HG03196 (cell line): ENCODE data around the gene MFSD11.
"Not testable (repeated sequence)": the region's sequence is repeated elsewhere in the genome, so short reads cannot be mapped to it uniquely, and the experiment has no call there.

ENCODE experiments used
- ATAC-seq: cut with Tn5 transposase; IDR thresholded peaks from one replicate; pipeline ENCODE4 v1.9.1; 2021; ENCODE audit not compliant: unreplicated experiment

The MFSD11 gene

DNA sequence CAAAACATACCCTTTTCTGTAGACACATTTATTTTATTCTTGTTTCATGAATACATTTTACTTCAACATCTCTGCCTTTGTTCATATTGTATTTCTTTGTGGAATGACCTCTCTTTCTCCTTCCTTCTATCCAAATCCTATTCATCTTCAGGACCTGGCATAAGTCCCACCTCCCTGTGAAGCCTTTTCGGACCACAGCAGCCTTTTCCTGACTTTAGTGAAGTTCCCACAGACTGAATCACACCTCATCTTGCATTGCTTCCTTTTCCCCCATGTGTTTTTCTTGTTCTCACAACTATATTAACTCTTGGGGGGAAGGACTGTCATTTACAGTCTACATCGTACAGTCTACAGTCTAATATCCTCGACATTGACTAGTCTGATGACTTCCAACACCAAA, 58.2 kb downstream of the MFSD11 start:
- no peak for ATAC-seq

DNA sequence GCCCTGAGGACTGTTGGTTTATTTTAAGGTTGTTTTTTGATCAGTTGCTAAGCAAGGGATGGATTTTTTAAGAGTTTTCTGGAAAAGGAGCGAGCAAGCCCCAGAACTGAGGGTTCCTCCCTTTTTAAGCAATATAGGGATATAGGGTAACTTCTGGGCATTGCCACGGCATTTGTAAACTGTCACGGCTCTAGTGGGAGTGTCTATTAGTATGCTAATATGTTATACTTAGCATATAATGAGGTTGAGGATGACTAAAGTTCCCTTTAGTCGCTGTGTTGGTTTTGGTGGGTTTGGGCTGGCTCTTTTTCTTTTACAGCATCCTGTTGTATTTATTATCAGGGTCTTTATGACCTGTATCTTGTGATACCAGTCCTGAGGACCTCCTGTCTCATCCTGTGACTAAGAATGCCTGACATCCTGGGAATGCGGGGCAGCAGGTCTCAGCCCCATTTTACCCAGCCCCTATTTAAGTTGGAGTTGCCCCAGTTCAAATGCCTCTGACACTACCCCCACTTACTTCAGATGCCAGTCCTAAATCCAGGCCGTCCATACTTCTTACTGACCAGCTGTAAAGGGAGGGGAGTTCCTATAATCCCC, 59.4 kb downstream of the MFSD11 start:
- ATAC-seq: no peak

DNA sequence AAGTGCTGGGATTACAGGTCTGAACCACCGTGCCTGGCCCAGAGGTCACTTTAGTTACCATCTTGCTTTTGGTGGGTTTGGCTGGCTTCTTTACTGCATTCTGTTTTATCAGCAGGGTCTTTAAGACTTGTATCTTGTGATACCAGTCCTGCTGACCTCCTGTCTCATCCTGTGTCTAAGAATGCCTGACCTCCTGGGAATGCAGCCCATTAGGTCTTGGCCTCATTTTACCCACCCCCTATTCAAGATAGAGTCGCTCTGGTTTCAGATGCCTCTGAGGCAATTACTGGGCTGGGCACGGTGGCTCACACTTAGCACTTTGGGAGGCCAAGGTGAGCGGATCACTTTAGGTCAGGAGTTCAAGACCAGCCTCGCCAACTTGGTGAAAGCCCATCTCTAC, 63.8 kb downstream of the MFSD11 start:
- no peak for ATAC-seq

DNA sequence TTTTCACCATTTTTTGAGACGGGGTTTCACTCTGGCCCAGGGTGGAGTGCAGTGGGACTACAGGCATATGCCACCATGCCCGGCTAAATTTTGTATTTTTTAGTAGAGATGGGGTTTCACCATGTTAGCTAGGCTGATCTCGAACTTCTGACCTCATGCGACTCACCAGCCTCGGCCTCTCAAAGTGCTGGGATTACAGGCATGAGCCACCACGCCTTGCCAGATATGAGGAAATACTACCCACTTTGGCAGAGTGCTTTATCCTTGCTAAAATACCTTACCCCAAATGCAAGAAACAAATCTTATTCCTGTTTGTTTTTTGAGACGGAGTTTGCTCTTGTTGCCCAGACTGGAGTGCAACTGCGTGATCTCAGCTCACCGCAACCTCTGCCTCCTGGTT, 67.4 kb downstream of the MFSD11 start:
- ATAC-seq: no peak

DNA sequence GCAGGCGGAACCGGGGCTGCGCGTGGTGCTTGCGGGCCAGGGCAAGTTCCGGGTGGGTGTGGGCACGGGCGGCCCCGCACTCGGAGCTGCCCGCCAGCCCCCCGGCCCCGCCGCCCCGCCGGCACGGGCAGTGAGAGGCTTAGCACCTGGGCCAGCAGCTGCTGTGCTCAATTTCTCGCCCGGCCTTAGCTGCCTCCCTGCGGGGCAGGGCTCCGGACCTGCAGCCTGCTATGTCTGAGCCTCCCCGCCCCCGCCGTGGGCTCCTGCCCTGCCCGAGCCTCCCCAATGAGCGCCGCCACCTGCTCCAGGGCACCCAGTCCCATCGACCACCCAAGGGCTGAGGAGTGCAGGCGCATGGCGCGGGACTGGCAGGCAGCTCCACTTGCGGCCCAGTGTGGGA, 68.2 kb downstream of the MFSD11 start:
- ATAC-seq: not testable (repeated sequence)

DNA sequence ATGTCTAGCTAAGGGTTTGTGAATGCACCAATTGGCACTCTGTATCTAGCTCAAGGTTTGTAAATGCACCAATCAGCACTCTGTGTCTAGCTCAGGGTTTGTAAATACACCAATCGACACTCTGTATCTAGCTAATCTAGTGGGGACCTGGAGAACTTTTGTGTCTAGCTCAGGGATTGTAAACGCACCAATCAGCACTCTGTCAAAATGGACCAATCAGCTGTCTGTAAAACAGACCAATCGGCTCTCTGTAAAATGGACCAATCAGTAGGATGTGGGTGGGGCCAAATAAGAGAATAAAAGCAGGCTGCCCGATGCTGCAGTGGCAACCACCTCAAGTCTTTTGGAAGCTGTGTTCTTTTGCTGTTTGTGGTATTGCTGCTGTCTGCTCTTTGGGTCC, 68.8 kb downstream of the MFSD11 start:
- not testable (repeated sequence) for ATAC-seq

DNA sequence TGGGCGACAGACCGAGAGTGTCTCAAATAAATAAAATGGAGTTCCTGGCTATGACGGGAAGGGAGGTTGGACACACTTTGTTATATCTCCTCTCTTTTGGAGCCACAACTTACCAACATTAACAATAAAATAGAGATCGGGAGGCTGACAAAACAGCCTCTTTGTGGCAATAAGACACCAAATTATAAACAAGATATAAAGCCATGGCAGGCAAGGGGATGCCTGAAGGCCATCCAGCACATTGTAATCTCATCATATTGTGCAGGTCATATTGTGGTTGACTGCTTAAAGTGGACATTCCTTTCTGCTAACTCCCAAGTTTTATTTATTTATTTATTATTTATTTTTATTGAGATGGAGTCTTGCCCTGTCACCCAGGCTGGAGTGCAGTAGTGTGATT, 70.4 kb downstream of the MFSD11 start:
- ATAC-seq: no peak

DNA sequence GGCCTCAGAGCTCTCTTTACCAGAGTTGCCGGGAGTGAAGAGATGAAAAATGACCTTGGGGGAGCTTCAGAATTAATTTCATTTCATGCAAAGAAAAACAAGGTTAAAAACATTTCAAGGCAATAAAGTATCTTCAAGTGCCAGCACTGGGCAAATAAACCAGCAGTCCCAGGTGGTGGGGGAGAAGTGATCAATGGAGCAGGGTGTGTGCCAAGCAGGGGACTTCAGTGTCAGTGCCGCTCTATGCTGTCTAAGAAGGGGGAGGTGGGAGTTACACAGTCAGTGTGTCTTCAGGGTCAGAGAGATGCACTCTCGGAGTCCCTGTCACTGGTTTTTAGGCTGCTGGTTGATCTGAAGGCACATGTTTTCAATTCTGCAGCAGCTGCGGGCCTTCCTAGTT, 73.0 kb downstream of the MFSD11 start:
- ATAC-seq: no peak

DNA sequence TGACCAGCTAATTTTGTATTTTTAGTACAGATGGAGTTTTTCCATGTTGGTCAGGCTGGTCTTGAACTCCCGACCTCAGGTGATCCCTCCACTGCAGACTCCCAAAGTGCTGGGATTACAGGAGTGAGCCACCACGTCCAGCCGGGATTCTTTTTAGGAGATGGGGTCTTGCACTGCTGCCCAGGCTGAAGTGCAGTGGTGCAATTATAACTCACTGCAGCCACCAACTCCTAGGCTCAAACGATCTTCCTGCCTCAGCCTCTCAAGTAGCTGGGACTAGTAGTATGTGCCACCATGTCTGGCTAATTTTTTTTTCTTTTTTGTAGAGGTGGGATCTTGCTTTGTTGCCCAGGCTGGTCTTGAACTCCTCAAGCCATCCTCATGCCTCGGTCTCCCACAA, 73.9 kb downstream of the MFSD11 start:
- no peak for ATAC-seq

DNA sequence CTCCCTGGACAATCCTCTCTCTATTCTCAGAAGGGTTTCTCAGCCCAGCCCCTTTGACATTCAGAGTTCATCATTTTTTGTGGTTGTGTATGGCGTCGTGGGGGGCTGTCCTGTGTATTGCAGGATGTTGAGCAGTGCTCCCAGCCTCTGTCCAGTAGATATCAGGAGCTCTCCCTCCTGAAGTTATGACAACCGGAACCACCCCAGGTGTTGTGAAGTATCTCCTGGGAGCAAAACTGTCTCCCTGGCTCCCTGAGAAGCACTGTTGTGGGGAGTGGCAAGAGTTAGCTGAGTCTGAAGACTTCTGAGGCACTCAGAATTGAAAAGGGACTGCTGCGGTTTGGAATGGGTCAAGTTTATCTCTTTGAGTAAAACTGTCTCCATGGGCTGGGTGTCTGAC, 74.3 kb downstream of the MFSD11 start:
- ATAC-seq: no peak

DNA sequence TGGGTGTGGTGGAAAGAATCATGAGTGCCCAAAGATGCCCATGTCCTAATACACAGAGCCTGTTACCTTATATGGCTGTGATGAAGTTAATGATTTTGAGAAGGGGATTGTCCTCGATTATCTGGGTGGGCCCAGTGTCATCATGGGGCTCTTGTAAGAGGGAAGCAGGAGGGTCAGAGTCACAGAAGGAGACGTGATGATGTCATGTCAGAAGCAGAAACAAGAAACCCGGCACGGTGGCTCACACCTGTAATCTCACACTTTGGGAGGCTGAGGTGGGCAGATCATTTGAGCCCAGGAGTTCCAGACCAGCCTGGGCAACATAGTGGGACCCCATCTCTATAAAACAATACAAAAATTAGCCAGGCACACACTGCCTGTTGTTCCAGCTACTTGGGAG, 75.0 kb downstream of the MFSD11 start:
- ATAC-seq: no peak

DNA sequence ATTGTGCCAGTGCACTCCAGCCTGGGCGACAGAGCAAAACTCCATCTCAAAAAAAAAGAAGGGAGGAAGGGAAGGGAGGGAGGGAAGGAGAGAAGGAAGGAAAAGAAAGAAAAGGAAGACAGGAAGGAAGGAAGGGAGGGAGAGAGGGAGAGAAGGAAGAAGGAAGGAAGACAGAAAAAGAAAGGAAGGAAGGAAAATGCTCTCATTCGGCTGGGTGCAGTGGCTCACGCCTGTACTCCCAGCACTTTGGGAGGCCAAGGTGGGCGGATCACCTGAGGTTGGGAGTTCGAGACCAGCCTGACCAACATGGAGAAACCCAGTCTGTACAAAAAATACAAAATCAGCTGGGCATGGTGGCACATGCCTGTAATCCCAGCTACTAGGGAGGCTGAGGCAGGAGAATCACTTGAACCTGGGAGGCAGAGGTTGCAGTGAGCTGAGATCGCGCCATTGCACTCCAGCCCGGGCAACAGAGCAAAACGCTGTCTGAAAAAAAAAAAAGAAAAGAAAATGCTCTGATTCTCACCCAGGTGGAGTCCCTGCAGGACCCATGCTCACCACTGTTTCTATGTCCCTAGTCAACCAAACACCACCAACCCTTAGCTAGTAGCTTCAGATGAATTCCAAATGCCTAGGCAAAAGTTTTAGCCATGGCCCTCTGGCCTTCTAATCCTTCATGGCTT, 78.1 kb downstream of the MFSD11 start:
- not testable (repeated sequence) for ATAC-seq

DNA sequence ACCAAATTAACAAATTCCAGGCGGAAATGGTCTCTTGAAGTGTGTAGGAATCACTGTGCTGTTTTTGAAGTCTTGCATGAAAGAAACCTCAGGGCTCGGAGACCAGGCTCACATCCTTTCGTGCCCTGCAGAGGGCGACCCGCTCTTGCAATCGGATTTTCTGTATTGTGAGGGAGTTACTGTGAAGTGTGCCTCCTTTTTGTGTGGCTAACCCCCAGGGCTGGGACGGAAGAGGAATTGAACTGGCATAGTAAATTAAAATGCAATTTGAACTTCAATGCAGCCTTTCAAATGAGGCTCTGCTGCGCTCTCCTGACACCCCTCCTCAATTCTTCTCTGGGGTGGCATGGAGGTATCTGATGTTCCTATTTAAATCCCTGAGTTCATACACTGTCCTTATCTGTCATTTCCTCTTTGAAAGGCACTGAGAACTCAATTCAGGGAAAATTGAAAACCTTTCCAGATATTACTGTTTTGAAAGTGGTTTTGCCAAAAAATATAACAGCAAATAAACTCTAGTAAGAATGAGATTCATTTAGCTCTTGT, 78.7 kb downstream of the MFSD11 start:
- ATAC-seq: no peak

DNA sequence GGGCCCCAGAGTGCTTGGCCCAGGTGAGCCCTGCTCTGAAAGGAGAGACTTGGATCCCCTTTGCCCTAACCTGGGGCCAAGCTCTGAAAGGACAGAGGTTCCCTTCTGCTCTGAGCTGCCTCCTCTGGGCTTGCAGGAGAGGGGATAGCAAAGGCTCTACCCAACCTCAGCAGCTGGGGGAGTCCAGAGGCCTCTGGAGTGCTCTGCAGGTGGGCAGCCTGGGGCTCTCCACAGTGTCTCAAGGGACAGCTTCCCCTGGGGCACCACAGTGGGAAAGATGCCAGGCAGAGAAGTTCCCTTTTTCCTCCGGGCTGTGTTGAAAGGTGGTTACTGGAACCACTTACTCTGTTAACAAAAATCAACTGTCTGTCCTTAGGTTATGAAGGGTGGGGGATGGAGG, 82.1 kb downstream of the MFSD11 start:
- no peak for ATAC-seq

DNA sequence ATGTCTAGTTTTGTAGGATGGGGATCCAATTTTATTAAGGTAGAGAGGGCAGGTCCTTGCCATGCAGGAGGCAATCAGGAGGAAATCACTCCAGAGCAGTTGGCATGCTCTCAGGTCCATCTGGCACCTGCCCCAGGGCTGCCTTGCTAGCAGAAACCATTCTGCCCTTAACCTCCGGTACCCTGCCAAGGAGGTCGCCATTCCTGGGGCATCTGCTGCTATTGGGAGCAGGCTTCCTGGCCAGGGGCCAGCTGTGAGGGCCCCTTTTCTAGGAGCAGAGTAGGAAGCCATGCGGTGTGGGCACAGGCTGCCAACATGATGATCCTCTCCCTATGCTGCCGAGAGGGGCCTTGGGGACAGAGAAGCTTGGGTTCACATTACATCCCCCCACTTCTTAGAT, 82.6 kb downstream of the MFSD11 start:
- no peak for ATAC-seq

DNA sequence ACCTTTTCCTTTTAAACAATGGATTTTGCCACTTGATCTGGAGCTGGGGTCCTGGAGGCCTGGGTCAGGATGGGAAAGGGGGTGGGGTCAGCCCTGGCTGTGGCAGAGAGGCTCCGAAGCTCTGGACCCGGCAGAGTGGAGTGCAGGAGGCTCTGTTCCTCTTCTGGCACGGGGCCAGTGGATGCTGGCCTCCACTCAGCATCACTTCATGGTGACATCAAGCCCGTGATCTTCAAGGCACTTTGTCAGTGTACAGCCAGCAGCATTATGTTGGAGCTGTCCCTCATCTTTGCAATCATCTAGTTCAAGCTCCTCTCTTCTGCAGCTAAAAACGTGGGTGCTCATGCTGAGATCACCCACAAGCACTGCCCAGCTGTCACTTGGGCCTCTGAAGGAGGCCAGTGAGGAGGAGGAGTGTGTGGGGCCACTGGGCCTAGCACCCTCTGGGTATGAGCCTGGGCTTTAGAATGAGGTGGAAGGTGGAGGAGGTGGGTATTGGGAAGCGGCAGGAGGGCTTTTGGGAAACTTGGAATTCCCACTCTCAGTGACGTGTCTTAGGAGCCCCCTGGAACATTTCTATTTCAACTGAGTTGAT, 84.4 kb downstream of the MFSD11 start:
- ATAC-seq: no peak

DNA sequence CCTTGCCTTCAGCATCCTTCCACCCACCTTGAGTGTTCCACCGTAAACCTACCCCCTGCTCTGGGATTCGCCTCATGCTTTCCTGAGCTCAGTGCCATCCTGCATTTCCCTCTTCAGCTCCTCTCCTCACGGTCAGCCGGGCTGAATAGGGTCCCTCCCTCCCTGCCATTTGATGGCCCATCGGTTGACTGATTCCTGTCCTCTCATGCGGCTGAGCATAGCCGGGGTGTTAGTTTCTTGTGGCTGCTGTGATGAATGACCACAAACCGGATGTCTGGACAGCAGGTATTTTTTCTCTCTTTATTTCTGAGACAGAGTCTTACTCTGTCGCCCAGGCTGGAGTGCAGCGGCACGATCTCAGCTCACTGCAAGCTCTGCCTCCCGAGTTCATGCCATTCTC, 86.2 kb downstream of the MFSD11 start:
- ATAC-seq: no peak

DNA sequence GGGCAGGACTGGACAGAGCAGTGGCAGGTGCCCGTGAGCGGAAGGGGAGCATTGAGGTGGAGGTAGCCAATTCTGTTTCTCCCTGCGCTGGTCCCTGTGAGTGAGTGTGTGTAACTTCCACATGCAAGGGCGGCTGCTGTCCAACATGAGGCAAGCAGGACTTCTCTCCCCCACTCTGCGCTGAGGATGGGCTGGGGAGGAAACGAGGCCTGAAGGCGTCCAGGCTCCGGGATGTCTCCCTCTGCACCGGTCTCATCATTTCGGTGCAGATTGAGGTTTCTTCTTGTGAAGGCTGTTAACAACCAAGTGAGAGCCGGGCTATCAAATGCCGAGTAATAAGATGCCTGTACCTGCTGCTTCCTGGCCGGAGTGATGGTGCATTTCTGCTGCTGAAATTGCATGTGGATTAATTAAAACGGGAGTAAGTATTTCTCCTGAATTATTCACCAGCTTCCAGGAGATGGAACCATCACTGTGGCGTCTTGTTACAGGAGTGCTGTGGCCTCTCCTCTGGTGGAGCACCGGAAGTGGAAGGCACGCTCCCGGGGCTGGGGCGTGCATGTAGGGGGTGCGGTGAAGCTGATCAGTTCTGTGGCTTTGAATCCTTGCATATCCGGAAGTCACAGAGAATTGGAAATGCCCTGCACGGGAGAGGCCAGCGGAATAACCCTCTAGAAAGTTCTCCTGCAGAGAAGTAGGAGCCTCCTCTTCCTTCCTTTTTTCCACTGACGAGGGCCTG, 88.6 kb downstream of the MFSD11 start:
- no peak for ATAC-seq

DNA sequence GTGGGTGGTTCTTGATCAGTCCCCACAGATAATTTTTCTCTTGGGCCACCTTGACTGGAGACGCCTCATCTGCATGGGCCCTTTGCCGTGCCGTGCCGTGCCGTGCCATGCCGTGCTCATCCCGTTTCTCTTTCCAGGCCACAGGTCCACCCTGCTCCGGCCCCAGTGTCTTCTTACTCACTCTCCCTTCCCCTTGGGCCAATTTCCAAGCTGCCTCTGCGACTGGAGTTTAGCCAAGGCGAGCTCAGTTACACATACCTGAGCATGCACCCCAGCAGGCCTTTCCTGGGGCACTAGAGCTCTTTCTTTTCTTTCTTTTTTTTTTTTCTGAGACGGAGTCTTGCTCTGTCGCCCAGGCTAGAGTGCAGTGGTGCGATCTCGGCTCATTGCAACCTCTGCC, 89.8 kb downstream of the MFSD11 start:
- ATAC-seq: no peak
